Measurements from ENCODE around the gene FGD5. TPM values are rescaled to one million over a fixed set of nuclear protein-coding genes. Genes with fewer than 3 reads are reported as not detected.

The FGD5 gene
- total RNA-seq, 1 donor from 2014 or later: 3.2 TPM

DNA sequence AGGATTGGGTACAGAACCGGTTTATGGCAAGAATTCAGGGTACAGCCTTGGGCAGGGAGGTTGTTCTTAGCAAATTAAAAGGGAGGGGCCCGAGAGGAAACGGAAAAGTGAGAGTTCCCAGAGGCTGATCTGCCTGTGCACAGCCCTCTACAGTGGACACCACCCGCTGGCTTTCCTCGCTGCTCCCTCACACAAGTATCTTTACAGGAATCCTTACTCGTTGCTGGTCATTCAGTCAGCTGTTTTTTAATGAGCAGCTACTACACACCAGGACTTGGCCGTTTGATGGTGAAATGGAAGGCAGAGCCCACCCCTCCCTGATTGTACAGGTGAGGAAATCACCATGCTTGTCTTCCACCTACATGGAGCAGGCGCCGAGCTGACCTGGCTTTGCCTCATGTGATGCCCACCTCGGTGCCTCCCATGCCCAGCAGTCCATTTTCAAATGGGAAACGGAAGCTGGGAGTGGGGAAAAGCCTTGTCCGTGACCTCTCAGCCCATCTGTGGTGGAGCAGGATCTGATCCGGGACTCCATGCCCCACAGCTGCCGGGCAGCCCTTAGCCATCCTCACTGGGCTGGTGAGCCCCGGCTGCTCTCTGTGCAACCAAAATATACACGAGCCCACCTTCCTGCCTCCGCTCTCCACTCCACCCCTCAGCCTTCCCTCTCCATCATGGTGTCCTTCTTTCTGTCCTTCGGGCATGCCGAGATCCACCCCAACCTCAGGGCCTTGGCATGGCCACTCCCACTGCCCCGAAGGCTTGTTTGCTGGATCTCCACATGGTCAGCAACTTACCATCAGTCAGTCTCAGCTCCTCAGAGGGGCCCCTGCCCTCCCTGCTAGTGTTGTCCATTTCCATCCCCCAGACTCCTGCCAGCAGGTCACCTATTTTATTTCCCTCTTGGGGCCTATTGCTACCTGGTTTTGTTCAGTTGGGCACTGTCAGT is 33.3 kb upstream of the FGD5 start:
- Mint-ChIP-seq H3K4me1 (peaks cover 10% of the 10 kb centered on the region), H3K27ac (no peak overlapping the region), H3K4me3 (no peak overlapping the region), H3K9me3 (no peaks in the 10 kb centered on the region), H3K36me3 (no peaks in the 10 kb centered on the region), H3K27me3 (ENCODE audit: low read depth) (peaks cover 39% of the 10 kb centered on the region)
- peak in 1 of 2 experiments; percentile 5 for DNase-seq (ENCODE audit: low spot score in 2 of 2, unreplicated experiment in 2 of 2)
- TF ChIP-seq, protein P1, sequence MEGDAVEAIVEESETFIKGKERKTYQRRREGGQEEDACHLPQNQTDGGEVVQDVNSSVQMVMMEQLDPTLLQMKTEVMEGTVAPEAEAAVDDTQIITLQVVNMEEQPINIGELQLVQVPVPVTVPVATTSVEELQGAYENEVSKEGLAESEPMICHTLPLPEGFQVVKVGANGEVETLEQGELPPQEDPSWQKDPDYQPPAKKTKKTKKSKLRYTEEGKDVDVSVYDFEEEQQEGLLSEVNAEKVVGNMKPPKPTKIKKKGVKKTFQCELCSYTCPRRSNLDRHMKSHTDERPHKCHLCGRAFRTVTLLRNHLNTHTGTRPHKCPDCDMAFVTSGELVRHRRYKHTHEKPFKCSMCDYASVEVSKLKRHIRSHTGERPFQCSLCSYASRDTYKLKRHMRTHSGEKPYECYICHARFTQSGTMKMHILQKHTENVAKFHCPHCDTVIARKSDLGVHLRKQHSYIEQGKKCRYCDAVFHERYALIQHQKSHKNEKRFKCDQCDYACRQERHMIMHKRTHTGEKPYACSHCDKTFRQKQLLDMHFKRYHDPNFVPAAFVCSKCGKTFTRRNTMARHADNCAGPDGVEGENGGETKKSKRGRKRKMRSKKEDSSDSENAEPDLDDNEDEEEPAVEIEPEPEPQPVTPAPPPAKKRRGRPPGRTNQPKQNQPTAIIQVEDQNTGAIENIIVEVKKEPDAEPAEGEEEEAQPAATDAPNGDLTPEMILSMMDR (IDR thresholded peaks at IDR 0.05; ENCODE audit: unreplicated experiment): no peak

- DNase-seq (ENCODE audit: low spot score in 2 of 2, unreplicated experiment in 2 of 2): no peak
- H3K27ac Mint-ChIP-seq: no peak overlapping the region
- no peaks in the 10 kb centered on the region for H3K9me3 Mint-ChIP-seq
- H3K4me3 Mint-ChIP-seq: no peak overlapping the region
- H3K4me1 Mint-ChIP-seq: peaks cover 12% of the 10 kb centered on the region
- no peaks in the 10 kb centered on the region for H3K36me3 Mint-ChIP-seq
- TF ChIP-seq, protein P1 (IDR thresholded peaks at IDR 0.05; ENCODE audit: unreplicated experiment): no peak
- peaks cover 48% of the 10 kb centered on the region for H3K27me3 Mint-ChIP-seq (ENCODE audit: low read depth)
Observed at GRCh38 chr3:14786369-14786768, 32.4 kb upstream of the FGD5 start.

DNA sequence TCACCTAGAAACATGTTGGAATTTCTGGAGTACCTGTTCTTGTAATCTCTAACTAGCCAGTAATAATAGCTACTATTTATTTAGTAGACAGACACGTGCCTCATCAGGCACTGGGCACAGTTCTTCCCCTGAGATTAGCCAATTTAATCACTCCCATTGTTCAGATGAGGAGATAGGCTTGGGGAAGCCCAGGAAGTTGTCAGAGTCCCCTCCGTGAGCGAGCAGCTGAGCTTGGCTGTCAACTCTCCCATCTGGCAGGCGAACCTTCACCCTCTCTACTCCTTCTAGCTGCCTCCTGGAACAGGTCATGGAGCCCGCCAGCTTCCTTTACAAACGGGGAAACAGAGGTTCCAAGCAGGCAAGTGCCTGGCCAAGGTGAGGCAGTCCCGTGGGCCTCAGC is 31.1 kb upstream of the FGD5 start:
- TF ChIP-seq, protein P1 (IDR thresholded peaks at IDR 0.05; ENCODE audit: unreplicated experiment): no peak
- DNase-seq (ENCODE audit: low spot score in 2 of 2, unreplicated experiment in 2 of 2): no peak
- H3K36me3 Mint-ChIP-seq: no peaks in the 10 kb centered on the region
- H3K27ac Mint-ChIP-seq: no peak overlapping the region
- H3K9me3 Mint-ChIP-seq: no peaks in the 10 kb centered on the region
- H3K27me3 Mint-ChIP-seq (ENCODE audit: low read depth): peaks cover 51% of the 10 kb centered on the region
- peaks cover 12% of the 10 kb centered on the region for H3K4me1 Mint-ChIP-seq
- H3K4me3 Mint-ChIP-seq: no peak overlapping the region

- TF ChIP-seq, protein P1 (IDR thresholded peaks at IDR 0.05; ENCODE audit: unreplicated experiment): no peak
- no peak overlapping the region for H3K27ac Mint-ChIP-seq
- no peak overlapping the region for H3K4me3 Mint-ChIP-seq
- no peak for DNase-seq (ENCODE audit: low spot score in 2 of 2, unreplicated experiment in 2 of 2)
- H3K4me1 Mint-ChIP-seq: peaks cover 9% of the 10 kb centered on the region
- no peaks in the 10 kb centered on the region for H3K9me3 Mint-ChIP-seq
- H3K27me3 Mint-ChIP-seq (ENCODE audit: low read depth): peaks cover 58% of the 10 kb centered on the region
- H3K36me3 Mint-ChIP-seq: no peaks in the 10 kb centered on the region
Observed at GRCh38 chr3:14788644-14789043, 30.1 kb upstream of the FGD5 start.

GRCh38 chr3:14789221-14789620 is 29.5 kb upstream of the FGD5 start:
- Mint-ChIP-seq H3K27ac (no peak overlapping the region), H3K4me3 (no peak overlapping the region), H3K27me3 (ENCODE audit: low read depth) (peaks cover 61% of the 10 kb centered on the region), H3K9me3 (no peaks in the 10 kb centered on the region), H3K4me1 (peaks cover 4% of the 10 kb centered on the region), H3K36me3 (no peaks in the 10 kb centered on the region)
- no peak for DNase-seq (ENCODE audit: low spot score in 2 of 2, unreplicated experiment in 2 of 2)
- TF ChIP-seq, protein P1 (IDR thresholded peaks at IDR 0.05; ENCODE audit: unreplicated experiment): no peak
